HepG2 (cell line): ENCODE results near the gene EFNA2. TPM values are rescaled to one million over a fixed set of nuclear protein-coding genes. Genes with fewer than 3 reads are reported as not detected.

ENCODE experiments used
- CENPT ChIP-seq: sonication (generic); formaldehyde crosslinking; IDR thresholded peaks from 2 replicates; pipeline ENCODE4 v1.8.0; 2022; ENCODE audit warnings: low read depth, mild to moderate bottlenecking, moderate library complexity, missing genetic modification reagents
- DNMT1 ChIP-seq: sonication (generic); formaldehyde crosslinking; IDR thresholded peaks from 2 replicates; pipeline ENCODE4 v1.5.1; 2020; ENCODE audit warnings: mild to moderate bottlenecking, missing genetic modification reagents
- HHEX ChIP-seq: IDR thresholded peaks from 2 replicates; pipeline ENCODE4 v1.6.1; 2016; ENCODE audit warnings: control low read depth
- HNRNPH1 ChIP-seq: fragments of 200-400 bp; formaldehyde crosslinking; optimal IDR thresholded peaks from 2 replicates; pipeline ENCODE3; 2017; ENCODE audit warnings: mild to moderate bottlenecking, low read depth, low read length
- IRX3 ChIP-seq: sonication (generic); formaldehyde crosslinking; IDR thresholded peaks from 2 replicates; pipeline ENCODE4 v1.8.1; 2023; ENCODE audit warnings: mild to moderate bottlenecking, low read depth, missing genetic modification reagents, borderline replicate concordance
- MTA1 ChIP-seq: sonication (generic); formaldehyde crosslinking; IDR thresholded peaks from 2 replicates; pipeline ENCODE4 v1.4.0; 2020; ENCODE audit warnings: missing genetic modification reagents, mild to moderate bottlenecking, borderline replicate concordance
- NFKBIZ ChIP-seq: IDR thresholded peaks from 2 replicates; pipeline ENCODE4 v1.6.1; 2018; ENCODE audit warnings: missing genetic modification reagents, missing compliant biosample characterization
- PATZ1 ChIP-seq: sonication (generic); formaldehyde crosslinking; IDR thresholded peaks from 2 replicates; pipeline ENCODE4 v1.4.0; 2020; ENCODE audit warnings: missing genetic modification reagents
- TAF15 ChIP-seq: fragments of 200-400 bp; formaldehyde crosslinking; IDR thresholded peaks from one replicate; pipeline ENCODE4 v1.6.1; 2018; ENCODE audit warnings: mild to moderate bottlenecking, low read depth, low read length; ENCODE audit not compliant: poor library complexity, severe bottlenecking
- ZBTB39 ChIP-seq: sonication (generic); formaldehyde crosslinking; IDR thresholded peaks from 2 replicates; pipeline ENCODE4 v1.5.0; 2020; ENCODE audit warnings: missing genetic modification reagents
- ZBTB7A ChIP-seq: sonication (generic); formaldehyde crosslinking; IDR thresholded peaks from 2 replicates; pipeline ENCODE4 v1.8.0; 2022; ENCODE audit warnings: mild to moderate bottlenecking, missing genetic modification reagents
- ZFP36L2 ChIP-seq: sonication (generic); formaldehyde crosslinking; IDR thresholded peaks from 2 replicates; pipeline ENCODE4 v1.4.0; 2020; ENCODE audit warnings: missing genetic modification reagents
- ZNF12 ChIP-seq: sonication (generic); formaldehyde crosslinking; IDR thresholded peaks from 2 replicates; pipeline ENCODE4 v1.5.0; 2020; ENCODE audit warnings: missing genetic modification reagents
- ZNF232 ChIP-seq: sonication (generic); formaldehyde crosslinking; IDR thresholded peaks from 2 replicates; pipeline ENCODE4 v1.4.0; 2020; ENCODE audit warnings: missing genetic modification reagents, borderline replicate concordance
- ZNF367 ChIP-seq: sonication (generic); formaldehyde crosslinking; IDR thresholded peaks from 2 replicates; pipeline ENCODE4 v1.4.0; 2020; ENCODE audit warnings: missing genetic modification reagents, borderline replicate concordance
- ZNF430 ChIP-seq: sonication (generic); formaldehyde crosslinking; IDR thresholded peaks from 2 replicates; pipeline ENCODE4 v1.9.0; 2021; ENCODE audit warnings: mild to moderate bottlenecking, missing genetic modification reagents
- ZNF646 ChIP-seq: sonication (generic); formaldehyde crosslinking; IDR thresholded peaks from 2 replicates; pipeline ENCODE4 v1.9.0; 2021; ENCODE audit warnings: mild to moderate bottlenecking, missing genetic modification reagents
- ZNF678 ChIP-seq: sonication (generic); formaldehyde crosslinking; IDR thresholded peaks from 2 replicates; pipeline ENCODE4 v1.4.0; 2020; ENCODE audit warnings: mild to moderate bottlenecking, missing genetic modification reagents
- ZNF75D ChIP-seq: sonication (generic); formaldehyde crosslinking; IDR thresholded peaks from 2 replicates; pipeline ENCODE4 v1.8.1; 2023; ENCODE audit warnings: missing genetic modification reagents, mild to moderate bottlenecking, borderline replicate concordance
- ZNF777 ChIP-seq: sonication (generic); formaldehyde crosslinking; IDR thresholded peaks from 2 replicates; pipeline ENCODE4 v1.4.0; 2020; ENCODE audit warnings: missing genetic modification reagents
- polyA plus RNA-seq, 8 experiments: library from polyadenylated mRNA; depleted of rRNA in 3 of 8; stranded (reverse) in 7 of 8; unstranded in 1 of 8; fragments of >200 nt; fragmentation: Illumina TruSeq in 4 of 8; extraction: Trizol in 4 of 8; gene quantifications; 2 replicates each; pipeline versions ENCODE4 v1.2.1 to v1.2.3, GENCODE V29; 2011 to 2016; ENCODE audit warnings: low read depth in 4 of 8, missing spikeins in 1 of 8, mixed read lengths in 1 of 8; ENCODE audit not compliant: insufficient read depth in 1 of 8
- total RNA-seq, 5 experiments: library from RNA; depleted of rRNA; stranded (reverse); fragments of >200 nt; fragmentation: Illumina TruSeq; extraction: Trizol; gene quantifications; 2 replicates each; pipeline ENCODE4 v1.2.3, GENCODE V29; 2016; ENCODE audit warnings: low read depth in 1 of 5

Gene EFNA2
- total and polyA plus RNA-seq, 2 of the 13 experiments (the other 11 are each of a cell fraction or from before 2014, with no cell fraction given) = 6.0 to 9.9 TPM

GRCh38 chr19:1304197-1304924 is 18.7 kb downstream of the EFNA2 start (continued):
- TF ChIP-seq TAF15 (no peak), ZNF777 (CRISPR knock-in tag) (peak; percentile 37; the same call in 1 of the 2 replicates), HNRNPH1 (no peak), ZNF646 (CRISPR knock-in tag) (no peak), CENPT (CRISPR knock-in tag) (0 out of 2 replicates have a peak, but pooled peaks have one; percentile 29), NFKBIZ (CRISPR knock-in tag) (no peak), ZNF367 (no peak), HHEX (no peak), ZFP36L2 (CRISPR knock-in tag) (no peak), IRX3 (CRISPR knock-in tag) (no peak), ZNF678 (CRISPR knock-in tag) (no peak), DNMT1 (CRISPR knock-in tag) (no peak), MTA1 (CRISPR knock-in tag) (0 out of 2 replicates have a peak, but pooled peaks have one; percentile 52), ZNF75D (CRISPR knock-in tag) (no peak), ZNF12 (CRISPR knock-in tag) (no peak), ZBTB39 (CRISPR knock-in tag) (no peak), PATZ1 (peak; percentile 88), ZNF430 (CRISPR knock-in tag) (no peak), ZNF232 (CRISPR knock-in tag) (no peak), ZBTB7A (CRISPR knock-in tag) (no peak)
